HepG2 (cell line): ENCODE results near the gene ZNF444. TPM values are rescaled to one million over a fixed set of nuclear protein-coding genes. Genes with fewer than 3 reads are reported as not detected.

Source experiments
- AFF4 ChIP-seq: sonication (generic); formaldehyde crosslinking; IDR thresholded peaks from 2 replicates; pipeline ENCODE4 v1.4.0; 2020; ENCODE audit warnings: missing genetic modification reagents
- ARID5B ChIP-seq: IDR thresholded peaks from 2 replicates; pipeline ENCODE4 v1.4.0; 2020; ENCODE audit warnings: mild to moderate bottlenecking, missing genetic modification reagents
- BCL3 ChIP-seq: sonication (generic); formaldehyde crosslinking; IDR thresholded peaks from 2 replicates; pipeline ENCODE4 v1.5.1; 2020; ENCODE audit warnings: mild to moderate bottlenecking, missing genetic modification reagents, moderate library complexity
- ETV6 ChIP-seq: sonication (generic); formaldehyde crosslinking; conservative IDR thresholded peaks from 2 replicates; pipeline ENCODE4 v1.4.0; 2020; ENCODE audit warnings: missing genetic modification reagents
- GPN1 ChIP-seq: sonication (generic); formaldehyde crosslinking; IDR thresholded peaks from 2 replicates; pipeline ENCODE4 v1.5.1; 2020; ENCODE audit warnings: missing genetic modification reagents, borderline replicate concordance
- HNRNPK ChIP-seq: fragments of 200-400 bp; formaldehyde crosslinking; IDR thresholded peaks from 2 replicates; pipeline ENCODE4 v1.6.1; 2018; ENCODE audit warnings: low read length, low read depth, moderate library complexity, mild to moderate bottlenecking; ENCODE audit not compliant: poor library complexity, severe bottlenecking
- MEF2D ChIP-seq: sonication (generic); formaldehyde crosslinking; IDR thresholded peaks from 2 replicates; pipeline ENCODE4 v1.5.1; 2020; ENCODE audit warnings: mild to moderate bottlenecking, missing genetic modification reagents
- ZBTB49 ChIP-seq: sonication (generic); formaldehyde crosslinking; IDR thresholded peaks from 2 replicates; pipeline ENCODE4 v1.4.0; 2020; ENCODE audit warnings: missing genetic modification reagents, borderline replicate concordance
- ZNF281 ChIP-seq: sonication (generic); formaldehyde crosslinking; IDR thresholded peaks from 2 replicates; pipeline ENCODE4 v1.4.0; 2020; ENCODE audit warnings: missing genetic modification reagents, borderline replicate concordance
- ZNF790 ChIP-seq: sonication (generic); formaldehyde crosslinking; IDR thresholded peaks from 2 replicates; pipeline ENCODE4 v1.8.0; 2022; ENCODE audit warnings: missing genetic modification reagents, mild to moderate bottlenecking, borderline replicate concordance
- polyA plus RNA-seq, 8 experiments: library from polyadenylated mRNA; depleted of rRNA in 3 of 8; stranded (reverse) in 7 of 8; unstranded in 1 of 8; fragments of >200 nt; fragmentation: Illumina TruSeq in 4 of 8; extraction: Trizol in 4 of 8; gene quantifications; 2 replicates each; pipeline versions ENCODE4 v1.2.1 to v1.2.3, GENCODE V29; 2011 to 2016; ENCODE audit warnings: low read depth in 4 of 8, missing spikeins in 1 of 8, mixed read lengths in 1 of 8; ENCODE audit not compliant: insufficient read depth in 1 of 8
- total RNA-seq, 5 experiments: library from RNA; depleted of rRNA; stranded (reverse); fragments of >200 nt; fragmentation: Illumina TruSeq; extraction: Trizol; gene quantifications; 2 replicates each; pipeline ENCODE4 v1.2.3, GENCODE V29; 2016; ENCODE audit warnings: low read depth in 1 of 5

Gene ZNF444
- total and polyA plus RNA-seq, 2 of the 13 experiments (the other 11 are each of a cell fraction or from before 2014, with no cell fraction given): 27.4 to 30.3 TPM

- TF ChIP-seq ZNF281 (CRISPR knock-in tag) (peak; percentile 60; the same call in 1 of the 2 replicates), MEF2D (CRISPR knock-in tag) (0 out of 2 replicates have a peak, but pooled peaks have one; percentile 24), ZBTB49 (CRISPR knock-in tag) (no peak), ETV6 (CRISPR knock-in tag) (peak; percentile 67), ZNF790 (CRISPR knock-in tag) (0 out of 2 replicates have a peak, but pooled peaks have one; percentile 67), GPN1 (CRISPR knock-in tag) (no peak), BCL3 (CRISPR knock-in tag) (0 out of 2 replicates have a peak, but pooled peaks have one; percentile 26), ARID5B (CRISPR knock-in tag) (no peak; the same call in 1 of the 2 replicates), HNRNPK (peak; percentile 91), AFF4 (no peak)
Measured at GRCh38 chr19:56121180-56122167, 19.6 kb upstream of the ZNF444 start, which contains the start of gene ZNF787 (continued).
